Prostate gland (tissue), 2 donors: ENCODE data around the gene COMMD1.

ENCODE experiments used
- CTCF ChIP-seq, 4 experiments: fragments of 200-600 bp in 2 of 4; fragments of 450-650 bp in 2 of 4; sonication (generic) in 2 of 4; IDR thresholded peaks; 1 replicate in 3 of 4; 2 replicates in 1 of 4; pipeline ENCODE4 v1.5.1; 2016 to 2019; ENCODE audit warnings: antibody characterized with exemption in 4 of 4, mild to moderate bottlenecking in 2 of 4, moderate library complexity in 2 of 4
- POLR2A ChIP-seq: fragments of 450-650 bp; IDR thresholded peaks from one replicate; pipeline ENCODE4 v1.6.1; 2016; ENCODE audit warnings: antibody characterized with exemption, mild to moderate bottlenecking

- TF ChIP-seq POLR2A (no peak), CTCF (IDR thresholded peaks at IDR 0.05) (no peak)
These were observed 23.5 kb downstream of the COMMD1 start for GRCh38 chr2:61928826-61929461.
